A549 (cell line): ENCODE data around the gene OR3A2.

Experiments used
- POLR2A ChIP-seq: IDR thresholded peaks from 2 replicates; pipeline ENCODE4 v1.6.1; 2012; ENCODE audit warnings: mild to moderate bottlenecking, low read length
- RNF2 ChIP-seq: fragments of 200-600 bp; sonication (generic); IDR thresholded peaks from 2 replicates; pipeline ENCODE4 v1.6.1; 2016; ENCODE audit warnings: low read depth, mild to moderate bottlenecking, antibody characterized with exemption, moderate library complexity, borderline replicate concordance
- ZFP36 ChIP-seq: fragments of 450-650 bp; IDR thresholded peaks from 2 replicates; pipeline ENCODE4 v1.6.1; 2014; ENCODE audit warnings: borderline replicate concordance; ENCODE audit not compliant: partially characterized antibody
- TF ChIP-seq, protein P1 (sequence below): fragments of >200 bp; sonication (Bioruptor Twin); formaldehyde crosslinking; IDR thresholded peaks from 3 replicates; pipeline ENCODE4 v1.5.1; 2016

DNA sequence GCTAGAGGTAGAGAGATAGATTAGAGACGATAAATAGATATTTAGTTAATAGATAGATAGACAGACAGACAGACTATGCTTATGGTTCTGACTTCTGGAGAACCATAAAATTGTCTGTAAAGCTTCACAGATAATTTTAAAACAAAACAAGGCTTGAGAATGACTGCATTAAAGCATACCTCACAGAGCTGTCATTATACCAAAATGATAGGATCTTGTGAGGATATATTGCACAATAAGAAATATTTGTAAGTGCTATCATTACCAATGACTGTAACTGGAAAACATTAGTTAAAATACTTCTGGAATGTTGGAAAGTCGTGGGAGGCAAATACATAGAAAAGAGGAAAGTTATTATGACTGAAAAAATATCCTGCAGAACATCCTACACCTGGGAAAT lies 15.7 kb upstream of the OR3A2 start:
- TF ChIP-seq, protein P1, sequence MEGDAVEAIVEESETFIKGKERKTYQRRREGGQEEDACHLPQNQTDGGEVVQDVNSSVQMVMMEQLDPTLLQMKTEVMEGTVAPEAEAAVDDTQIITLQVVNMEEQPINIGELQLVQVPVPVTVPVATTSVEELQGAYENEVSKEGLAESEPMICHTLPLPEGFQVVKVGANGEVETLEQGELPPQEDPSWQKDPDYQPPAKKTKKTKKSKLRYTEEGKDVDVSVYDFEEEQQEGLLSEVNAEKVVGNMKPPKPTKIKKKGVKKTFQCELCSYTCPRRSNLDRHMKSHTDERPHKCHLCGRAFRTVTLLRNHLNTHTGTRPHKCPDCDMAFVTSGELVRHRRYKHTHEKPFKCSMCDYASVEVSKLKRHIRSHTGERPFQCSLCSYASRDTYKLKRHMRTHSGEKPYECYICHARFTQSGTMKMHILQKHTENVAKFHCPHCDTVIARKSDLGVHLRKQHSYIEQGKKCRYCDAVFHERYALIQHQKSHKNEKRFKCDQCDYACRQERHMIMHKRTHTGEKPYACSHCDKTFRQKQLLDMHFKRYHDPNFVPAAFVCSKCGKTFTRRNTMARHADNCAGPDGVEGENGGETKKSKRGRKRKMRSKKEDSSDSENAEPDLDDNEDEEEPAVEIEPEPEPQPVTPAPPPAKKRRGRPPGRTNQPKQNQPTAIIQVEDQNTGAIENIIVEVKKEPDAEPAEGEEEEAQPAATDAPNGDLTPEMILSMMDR = no peak
- no peak for TF ChIP-seq ZFP36
- TF ChIP-seq POLR2A = no peak
- no peak for TF ChIP-seq RNF2
